ENCODE measurements around the gene TET1. TPM values are rescaled to one million over a fixed set of nuclear protein-coding genes. Genes with fewer than 3 reads are reported as not detected.
"Not testable (repeated sequence)": the region's sequence is repeated elsewhere in the genome, so short reads cannot be mapped to it uniquely, and the experiment has no call there.

Gene TET1
- total RNA-seq, 1 donor from 2014 or later = 10.4 TPM

GRCh38 chr10:68655620-68656126 lies 95.5 kb downstream of the TET1 start:
- ATAC-seq (no peak), DNase-seq (ENCODE audit: low spot score) (no peak)
- intact Hi-C loops (cut with DNase I) = no loop called here

GRCh38 chr10:68665841-68666240 lies 105.7 kb downstream of the TET1 start:
- ATAC-seq (no peak), DNase-seq (ENCODE audit: low spot score) (no peak)
- intact Hi-C loops (cut with DNase I) = no loop called here

DNA sequence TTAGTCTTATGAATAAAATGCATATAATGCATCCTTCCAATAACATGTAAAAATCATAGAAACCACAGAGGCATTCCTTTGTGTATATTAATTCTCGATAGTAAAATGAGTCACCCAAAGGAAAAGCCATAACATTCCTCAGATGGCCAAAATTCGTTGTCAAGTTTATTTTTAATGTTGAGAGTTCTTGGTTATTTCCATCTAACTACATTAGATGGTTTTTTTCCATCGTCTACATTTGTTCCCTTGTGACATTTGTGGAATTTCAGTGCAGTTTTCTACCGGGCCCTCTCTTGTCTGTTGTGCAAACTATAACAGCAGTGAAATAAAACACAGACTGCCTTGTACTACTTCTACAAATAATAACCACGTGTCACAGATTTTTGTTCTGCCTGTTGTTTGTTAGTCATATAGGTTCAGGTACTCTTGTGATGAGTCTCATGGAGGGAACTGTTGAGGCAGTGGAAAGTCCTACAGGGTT lies 106.2 kb downstream of the TET1 start:
- ATAC-seq = no peak
- no peak for DNase-seq (ENCODE audit: low spot score)
- intact Hi-C loops (cut with DNase I) = no loop called here

GRCh38 chr10:68668231-68668630 lies 108.1 kb downstream of the TET1 start:
- DNase-seq (ENCODE audit: low spot score) (no peak), ATAC-seq (no peak)
- intact Hi-C loops (cut with DNase I) = no loop called here

DNA sequence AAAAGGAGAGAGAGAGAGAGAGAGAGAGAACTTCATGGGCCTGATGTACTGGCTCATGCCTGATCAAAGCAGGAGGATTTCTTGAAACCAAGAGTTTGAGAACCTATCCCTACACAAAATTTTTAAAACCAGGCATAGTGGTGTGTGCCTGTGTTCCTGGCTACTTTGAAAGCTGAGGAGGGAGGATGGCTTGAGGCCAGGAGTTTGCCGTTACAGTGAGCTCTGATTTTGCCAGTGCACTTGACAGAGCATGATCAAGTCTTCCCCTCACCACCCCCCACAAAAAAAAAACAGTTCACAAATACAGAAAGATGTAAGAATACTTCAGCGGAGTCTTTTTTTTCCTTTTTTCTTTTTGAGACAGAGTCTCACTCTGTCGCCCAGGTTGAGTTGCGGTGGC lies 108.8 kb downstream of the TET1 start:
- no peak for ATAC-seq
- intact Hi-C loops (cut with DNase I) = no loop called here
- DNase-seq (ENCODE audit: low spot score) = no peak

GRCh38 chr10:68684413-68684812 lies 124.3 kb downstream of the TET1 start:
- DNase-seq (ENCODE audit: low spot score) = no peak
- intact Hi-C loops (cut with DNase I) = no loop called here
- ATAC-seq = no peak

GRCh38 chr10:68696018-68696417 lies 135.9 kb downstream of the TET1 start:
- DNase-seq (ENCODE audit: low spot score) = no peak
- intact Hi-C loops (cut with DNase I) = no loop called here
- no peak for ATAC-seq

DNA sequence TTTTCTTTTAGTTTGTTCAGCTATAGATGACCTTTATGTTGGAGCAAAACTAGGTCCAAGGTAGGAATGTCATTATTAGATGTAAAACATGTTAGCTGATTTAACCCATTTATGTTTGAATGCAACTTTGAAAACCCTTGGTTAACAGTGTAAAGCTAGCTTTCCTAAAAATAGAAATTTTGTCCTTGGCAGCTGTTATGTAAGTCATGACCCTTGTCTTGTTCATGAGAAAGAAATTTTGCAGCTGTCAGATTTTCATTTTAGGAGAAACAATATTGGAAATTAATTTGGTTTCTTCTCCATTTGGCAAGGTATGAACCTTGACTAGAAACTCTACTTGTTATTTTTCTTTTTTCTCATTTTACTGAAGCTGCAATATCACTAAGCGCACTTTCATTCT lies 137.0 kb downstream of the TET1 start:
- ATAC-seq (no peak), DNase-seq (ENCODE audit: low spot score) (no peak)
- intact Hi-C loops (cut with DNase I) = no loop called here

DNA sequence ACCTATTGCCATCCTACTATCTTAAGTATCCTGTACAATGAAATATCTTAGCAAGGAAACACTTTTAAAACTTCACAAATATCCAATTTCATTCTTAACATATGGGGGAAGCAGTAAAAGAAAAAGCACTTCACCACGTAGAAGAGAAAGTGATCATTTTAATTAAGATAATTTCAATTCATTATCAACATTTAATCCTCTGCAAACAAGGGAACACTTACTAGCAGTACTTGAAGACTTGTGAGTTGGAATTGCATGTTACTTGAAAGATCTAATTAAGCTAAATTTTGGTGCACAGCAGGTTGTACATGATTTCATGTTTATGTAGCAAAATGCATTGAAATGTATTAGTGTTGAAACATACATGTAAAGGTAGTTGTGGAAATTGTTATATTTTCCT lies 140.1 kb downstream of the TET1 start:
- intact Hi-C loops (cut with DNase I) = no loop called here
- DNase-seq (ENCODE audit: low spot score) = no peak
- ATAC-seq = no peak

- intact Hi-C loops (cut with DNase I) = no loop called here
- DNase-seq (ENCODE audit: low spot score) (no peak), ATAC-seq (no peak)
Observed at GRCh38 chr10:68705548-68705947, 145.4 kb downstream of the TET1 start.

- intact Hi-C loops (cut with DNase I); ATAC-seq; DNase-seq (ENCODE audit: low spot score): not testable (repeated sequence)
Observed at GRCh38 chr10:68708987-68709386, 148.8 kb downstream of the TET1 start.

DNA sequence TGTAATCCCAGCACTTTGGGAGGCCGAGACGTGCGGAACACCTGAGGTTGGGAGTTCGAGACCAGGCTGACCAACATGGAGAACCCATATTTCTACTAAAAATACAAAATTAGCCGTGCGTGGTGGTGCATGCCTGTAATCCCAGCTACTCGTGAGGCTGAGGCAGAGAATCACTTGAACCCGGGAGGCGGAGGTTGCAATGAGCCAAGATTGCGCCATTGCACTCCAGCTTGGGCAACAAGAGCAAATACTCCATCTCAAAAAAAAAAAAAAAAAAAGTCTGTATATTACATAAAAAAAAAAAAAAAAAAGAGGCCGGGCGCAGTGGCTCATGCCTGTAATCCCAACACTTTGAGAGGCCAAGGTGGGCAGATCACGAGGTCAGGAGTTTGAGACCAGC lies 152.9 kb downstream of the TET1 start:
- DNase-seq (ENCODE audit: low spot score); intact Hi-C loops (cut with DNase I); ATAC-seq: not testable (repeated sequence)

DNA sequence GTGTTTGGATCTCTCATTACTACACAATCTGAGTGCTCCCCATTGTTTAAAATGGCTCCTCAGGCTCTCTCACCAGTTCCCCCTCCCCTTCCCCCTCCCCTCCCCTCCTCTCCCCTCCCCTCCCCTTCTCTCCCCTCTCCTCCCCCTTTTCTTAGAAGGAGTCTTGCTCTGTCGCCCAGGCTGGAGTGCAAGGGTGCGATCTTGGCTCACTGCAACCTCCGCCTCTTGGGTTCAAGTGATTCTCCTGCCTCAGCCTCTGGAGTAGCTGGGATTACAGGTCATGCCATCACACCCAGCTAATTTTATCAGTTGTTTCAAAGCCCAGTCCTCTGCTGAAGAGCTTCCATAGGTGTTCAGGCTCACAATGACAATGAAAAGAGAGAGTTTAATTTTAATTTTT lies 157.3 kb downstream of the TET1 start:
- ATAC-seq = no peak
- intact Hi-C loops (cut with DNase I) = no loop called here
- DNase-seq (ENCODE audit: low spot score) = no peak

- intact Hi-C loops (cut with DNase I) = no loop called here
- DNase-seq (ENCODE audit: low spot score) (peak; percentile 98), ATAC-seq (peak; percentile 99)
Observed at GRCh38 chr10:68720793-68721672, 160.9 kb downstream of the TET1 start, which contains the start of gene CCAR1. Gene CCAR1 (plus strand): TSS chr10:68721239. CDS start chr10:68722505, 1,266 bp downstream.

GRCh38 chr10:68721673-68722335 lies 161.7 kb downstream of the TET1 start:
- DNase-seq (ENCODE audit: low spot score) = no peak
- peak; percentile 3 for ATAC-seq
- intact Hi-C loops (cut with DNase I) = no loop called here

GRCh38 chr10:68725016-68725415 lies 164.9 kb downstream of the TET1 start:
- intact Hi-C loops (cut with DNase I) = no loop called here
- ATAC-seq (no peak), DNase-seq (ENCODE audit: low spot score) (no peak)

GRCh38 chr10:68727146-68727545 lies 167.0 kb downstream of the TET1 start:
- ATAC-seq = no peak
- intact Hi-C loops (cut with DNase I) = no loop called here
- DNase-seq (ENCODE audit: low spot score) = no peak

DNA sequence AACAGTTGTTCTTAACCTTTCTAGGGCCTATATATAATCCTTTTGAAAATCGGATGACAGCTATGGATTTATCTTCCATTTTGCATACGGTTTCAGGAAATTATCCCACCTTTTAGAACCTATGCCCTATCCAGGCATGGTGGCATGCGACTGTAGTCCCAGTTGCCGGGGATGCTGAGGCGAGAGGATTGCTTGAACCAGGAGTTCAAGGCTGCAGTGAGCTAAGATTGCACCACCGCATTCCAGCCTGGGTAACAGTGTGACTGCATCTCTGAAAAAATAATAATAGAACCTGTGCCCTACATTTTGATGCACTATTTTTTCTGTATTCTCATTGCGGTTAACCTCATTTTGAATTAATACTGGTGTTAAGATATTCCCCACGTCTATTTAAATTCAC lies 172.5 kb downstream of the TET1 start:
- ATAC-seq = no peak
- no peak for DNase-seq (ENCODE audit: low spot score)
- intact Hi-C loops (cut with DNase I) = no loop called here

DNA sequence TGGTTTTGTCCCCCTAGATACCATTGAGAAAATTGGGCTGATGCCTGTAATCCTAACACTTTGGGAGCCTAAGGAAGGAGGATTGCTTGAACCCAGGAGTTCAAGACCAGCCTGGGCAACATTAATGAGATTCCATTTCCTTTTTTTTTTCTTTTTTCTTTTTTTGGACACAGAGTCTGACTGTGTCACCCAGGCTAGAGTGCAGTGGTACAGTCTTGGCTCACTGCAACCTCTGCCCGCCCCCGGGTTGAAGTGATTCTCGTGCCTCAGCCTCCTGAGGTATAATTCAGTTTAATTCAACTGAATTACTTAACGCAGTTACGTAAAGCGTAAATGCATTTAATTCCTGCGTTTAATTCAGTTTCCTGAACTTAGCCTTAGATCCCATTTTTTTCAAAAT lies 174.2 kb downstream of the TET1 start:
- ATAC-seq (no peak), DNase-seq (ENCODE audit: low spot score) (no peak)
- intact Hi-C loops (cut with DNase I) = no loop called here

GRCh38 chr10:68735119-68735518 lies 175.0 kb downstream of the TET1 start:
- DNase-seq (ENCODE audit: low spot score) (no peak), ATAC-seq (no peak)
- intact Hi-C loops (cut with DNase I) = no loop called here
